PC-3 (cell line): ENCODE measurements around the gene THAP7. TPM values are rescaled to one million over a fixed set of nuclear protein-coding genes. Genes with fewer than 3 reads are reported as not detected.
"Not testable (repeated sequence)": the region's sequence is repeated elsewhere in the genome, so short reads cannot be mapped to it uniquely, and the experiment has no call there.

Source experiments
- ATAC-seq: fragments of 200-7000 bp; cut with Tn5 transposase; 2 replicates; pipeline ENCODE4 v1.9.1; 2020; ENCODE audit warnings: mild to moderate bottlenecking, moderate library complexity
- BruUV-seq: library from RNA; stranded (reverse); fragments of 400-500 nt; replicated peaks from 2 replicates; lab custom pipeline; 2021; lab: Mats Ljungman, UMichigan
- CTCF ChIA-PET: fragments of 300-600 bp; sonication (Branson Sonifier 250); formaldehyde crosslinking; loops from one replicate; lab custom pipeline; 2022; ENCODE audit warnings: antibody characterized with exemption; lab: Charles Lee
- POLR2A ChIA-PET: fragments of 300-600 bp; sonication (Branson Sonifier 250); formaldehyde crosslinking; loops from one replicate; lab custom pipeline; 2022; ENCODE audit warnings: antibody characterized with exemption; ENCODE audit not compliant: unreplicated experiment; lab: Charles Lee
- DNase-seq: peaks from one replicate; pipeline ENCODE4 v3.0.0-alpha.2; 2015
- H2AFZ ChIP-seq: fragments of 300-600 bp; sonication (generic); 2 replicates; pipeline ENCODE4 v1.6.0; 2016; ENCODE audit warnings: antibody characterized with exemption, low read length
- H3F3A ChIP-seq: fragments of 300-600 bp; sonication (generic); one replicate; pipeline ENCODE4 v1.6.0; 2017; ENCODE audit warnings: antibody characterized with exemption, low read length, control low read depth, mild to moderate bottlenecking; ENCODE audit not compliant: unreplicated experiment
- H3K27ac ChIP-seq: fragments of 300-600 bp; sonication (generic); 2 replicates; pipeline ENCODE4 v1.5.1; 2016; ENCODE audit warnings: mild to moderate bottlenecking, low read length
- H3K27me3 ChIP-seq: fragments of 300-600 bp; sonication (generic); 2 replicates; pipeline ENCODE4 v1.6.1; 2016; ENCODE audit warnings: low read length, mixed read lengths
- H3K36me3 ChIP-seq: fragments of 300-600 bp; sonication (generic); 2 replicates; pipeline ENCODE4 v1.6.1; 2016; ENCODE audit warnings: low read depth, mixed run types, low read length, mixed read lengths
- H3K4me1 ChIP-seq: fragments of 300-600 bp; sonication (generic); 2 replicates; pipeline ENCODE4 v1.5.1; 2016; ENCODE audit warnings: low read length; ENCODE audit not compliant: insufficient read depth
- H3K4me2 ChIP-seq: fragments of 300-600 bp; sonication (generic); 2 replicates; pipeline ENCODE4 v1.6.0; 2016; ENCODE audit warnings: low read length
- H3K4me3 ChIP-seq: fragments of 300-600 bp; sonication (generic); 2 replicates; pipeline ENCODE4 v1.5.1; 2016; ENCODE audit warnings: mild to moderate bottlenecking, low read length, mixed read lengths
- H3K79me2 ChIP-seq: fragments of 300-600 bp; sonication (generic); 2 replicates; pipeline ENCODE4 v1.6.1; 2017; ENCODE audit warnings: low read length, mixed read lengths
- H3K9ac ChIP-seq: fragments of 300-600 bp; sonication (generic); 2 replicates; pipeline ENCODE4 v1.6.0; 2016; ENCODE audit warnings: mild to moderate bottlenecking, low read length
- H3K9me2 ChIP-seq: fragments of 300-600 bp; sonication (generic); replicated peaks from 2 replicates; pipeline ENCODE4 v1.6.1; 2016; ENCODE audit warnings: mixed run types, low read length, mixed read lengths
- H3K9me3 ChIP-seq: fragments of 300-600 bp; sonication (generic); 2 replicates; pipeline ENCODE4 v1.6.1; 2016; ENCODE audit warnings: low read length, mixed read lengths
- H4K20me1 ChIP-seq: fragments of 300-600 bp; sonication (generic); 2 replicates; pipeline ENCODE4 v1.6.1; 2016; ENCODE audit warnings: low read length, mixed read lengths
- EZH2 ChIP-seq: fragments of 300-600 bp; sonication (generic); IDR thresholded peaks from one replicate; pipeline ENCODE4 v1.6.1; 2017; ENCODE audit warnings: antibody characterized with exemption, mild to moderate bottlenecking, low read length; ENCODE audit not compliant: unreplicated experiment
- EZH2phosphoT487 ChIP-seq: fragments of 300-600 bp; sonication (generic); IDR thresholded peaks from 2 replicates; pipeline ENCODE4 v1.6.1; 2018; ENCODE audit warnings: mild to moderate bottlenecking, antibody characterized with exemption, low read length, borderline replicate concordance
- intact Hi-C: fragments of 100-400 bp; cut with micrococcal nuclease; formaldehyde crosslinking; loops from 2 replicates; pipeline ENCODE4 v1.9.0; 2023
- total RNA-seq: library from RNA; depleted of rRNA; stranded (reverse); fragments of >200 nt; gene quantifications from 2 replicates; pipeline ENCODE4 v1.2.3, GENCODE V29; 2014
- TF ChIP-seq, protein P1 (sequence below): fragments of 300-600 bp; sonication (generic); conservative IDR thresholded peaks from 2 replicates; pipeline ENCODE4 v1.5.1; 2017; ENCODE audit warnings: antibody characterized with exemption, low read depth, mild to moderate bottlenecking, low read length

Gene THAP7
- total RNA-seq, 1 experiment from 2014 or later = 43.0 TPM

DNA sequence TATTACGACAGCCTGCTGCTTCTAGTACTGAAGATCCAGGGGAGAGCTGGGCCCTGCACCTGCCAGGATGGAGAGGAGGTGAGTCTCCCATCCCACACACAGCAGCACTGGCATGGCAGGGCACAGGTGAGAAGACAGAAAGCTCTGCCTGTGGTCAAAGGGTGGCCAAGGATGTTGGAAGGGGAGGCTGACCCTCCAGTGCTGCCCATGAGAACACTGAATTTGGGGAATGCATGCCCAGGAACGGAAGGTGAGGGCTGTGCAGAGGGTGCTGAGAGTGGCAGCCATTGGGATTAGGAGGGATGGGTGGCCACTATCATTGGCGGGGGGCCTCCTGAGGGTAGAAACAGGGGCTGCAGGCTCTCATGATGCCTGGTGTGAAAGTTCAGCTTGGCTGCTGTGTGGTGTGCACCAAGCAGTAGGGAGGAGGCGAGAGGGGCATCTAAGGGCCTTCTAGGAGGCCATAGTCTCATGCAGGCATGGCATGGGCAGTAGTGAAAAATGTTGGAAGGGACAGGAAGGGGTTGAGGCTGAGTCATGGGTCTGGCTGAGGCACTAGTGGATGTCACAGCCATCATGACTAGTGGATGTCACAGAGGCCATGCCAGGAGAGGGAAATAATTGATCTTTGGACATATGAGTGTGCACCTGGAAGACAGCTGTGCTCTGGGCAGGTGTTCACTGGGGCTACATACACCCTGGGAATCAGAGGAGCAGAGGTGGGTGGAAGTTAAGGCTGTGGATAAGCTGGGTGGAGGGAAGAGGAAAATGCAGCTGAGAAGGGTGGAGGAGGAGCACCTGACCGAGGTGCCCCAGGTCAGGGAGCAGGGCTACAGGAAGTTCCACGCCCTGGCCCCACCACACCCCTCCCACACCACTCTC lies 41.3 kb upstream of the THAP7 start:
- intact Hi-C loops = no loop called here
- Histone ChIP-seq H3K9me3 (no peaks in the 10 kb centered on the region), H3K79me2 (no peaks in the 10 kb centered on the region), H3K4me3 (no peak overlapping the region), H3K4me1 (peaks cover 19% of the 10 kb centered on the region), H3K36me3 (no peaks in the 10 kb centered on the region), H3K27ac (no peak overlapping the region), H3F3A (no peaks in the 10 kb centered on the region), H3K27me3 (no peaks in the 10 kb centered on the region), H3K9me2 (no peaks in the 10 kb centered on the region), H2AFZ (no peak overlapping the region), H3K9ac (no peak overlapping the region), H4K20me1 (no peaks in the 10 kb centered on the region), H3K4me2 (no peak overlapping the region)
- ATAC-seq (no peak), DNase-seq (peak; percentile 24)
- TF ChIP-seq, protein P1, sequence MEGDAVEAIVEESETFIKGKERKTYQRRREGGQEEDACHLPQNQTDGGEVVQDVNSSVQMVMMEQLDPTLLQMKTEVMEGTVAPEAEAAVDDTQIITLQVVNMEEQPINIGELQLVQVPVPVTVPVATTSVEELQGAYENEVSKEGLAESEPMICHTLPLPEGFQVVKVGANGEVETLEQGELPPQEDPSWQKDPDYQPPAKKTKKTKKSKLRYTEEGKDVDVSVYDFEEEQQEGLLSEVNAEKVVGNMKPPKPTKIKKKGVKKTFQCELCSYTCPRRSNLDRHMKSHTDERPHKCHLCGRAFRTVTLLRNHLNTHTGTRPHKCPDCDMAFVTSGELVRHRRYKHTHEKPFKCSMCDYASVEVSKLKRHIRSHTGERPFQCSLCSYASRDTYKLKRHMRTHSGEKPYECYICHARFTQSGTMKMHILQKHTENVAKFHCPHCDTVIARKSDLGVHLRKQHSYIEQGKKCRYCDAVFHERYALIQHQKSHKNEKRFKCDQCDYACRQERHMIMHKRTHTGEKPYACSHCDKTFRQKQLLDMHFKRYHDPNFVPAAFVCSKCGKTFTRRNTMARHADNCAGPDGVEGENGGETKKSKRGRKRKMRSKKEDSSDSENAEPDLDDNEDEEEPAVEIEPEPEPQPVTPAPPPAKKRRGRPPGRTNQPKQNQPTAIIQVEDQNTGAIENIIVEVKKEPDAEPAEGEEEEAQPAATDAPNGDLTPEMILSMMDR = no peak
- TF ChIP-seq EZH2 (no peak), EZH2phosphoT487 (no peak)
- POLR2A ChIA-PET = interaction anchor here (0.6 kb wide), 1 partner anchor 35 kb away, joined by 3 read pairs; no protein-coding TSS in a partner anchor
- no TSS peak for BruUV-seq
- CTCF ChIA-PET = no interaction called here

DNA sequence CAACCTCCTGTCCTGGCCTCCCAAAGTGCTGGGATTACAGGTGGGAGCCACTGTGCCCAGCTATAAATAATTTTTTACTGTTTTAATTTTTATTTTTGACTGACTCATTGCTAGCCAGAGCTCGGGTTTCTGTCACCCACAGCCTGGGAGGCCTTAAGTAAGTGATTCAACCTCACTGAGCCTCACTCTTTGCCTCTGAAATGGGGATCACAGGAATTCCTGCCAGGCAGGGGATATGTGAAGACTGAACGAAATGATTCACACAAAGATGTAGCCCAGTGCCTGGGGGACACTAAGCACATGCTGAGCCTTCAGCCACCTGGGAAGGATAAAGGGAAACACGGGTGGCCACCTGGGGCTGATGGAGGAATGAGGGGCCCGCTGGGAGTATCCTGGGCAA lies 40.0 kb upstream of the THAP7 start:
- POLR2A ChIA-PET = no interaction called here
- CTCF ChIA-PET = interaction anchor here (0.6 kb wide), 1 partner anchor 60 kb away, joined by 3 read pairs; no protein-coding TSS in a partner anchor
- Histone ChIP-seq H3K9me3 (no peaks in the 10 kb centered on the region), H3K9me2 (no peaks in the 10 kb centered on the region), H3K4me2 (no peak overlapping the region), H4K20me1 (no peaks in the 10 kb centered on the region), H3K79me2 (no peaks in the 10 kb centered on the region), H3K36me3 (no peaks in the 10 kb centered on the region), H3K27me3 (no peaks in the 10 kb centered on the region), H3K9ac (no peak overlapping the region), H3K4me1 (peaks cover 19% of the 10 kb centered on the region), H3K27ac (no peak overlapping the region), H3F3A (no peaks in the 10 kb centered on the region), H2AFZ (no peak overlapping the region), H3K4me3 (no peak overlapping the region)
- ATAC-seq = no peak
- BruUV-seq = no TSS peak
- DNase-seq = peak; percentile 8
- intact Hi-C loops = no loop called here
- TF ChIP-seq EZH2 = no peak
- TF ChIP-seq, protein P1 = no peak
- no peak for TF ChIP-seq EZH2phosphoT487

- CTCF ChIA-PET, ATAC-seq, intact Hi-C loops, H3K4me2 ChIP-seq, H3K9ac ChIP-seq, H3K27ac ChIP-seq, H3K27me3 ChIP-seq, H2AFZ ChIP-seq, H3F3A ChIP-seq, BruUV-seq, DNase-seq, H3K79me2 ChIP-seq, H3K4me3 ChIP-seq, H3K9me3 ChIP-seq, H3K36me3 ChIP-seq, H3K4me1 ChIP-seq, H4K20me1 ChIP-seq, H3K9me2 ChIP-seq: not testable (repeated sequence)
- POLR2A ChIA-PET = interaction anchor here (0.6 kb wide), 1 partner anchor 587 kb away, joined by 4 read pairs; no protein-coding TSS in a partner anchor
Measured at GRCh38 chr22:21039158-21039557, 37.2 kb upstream of the THAP7 start.
